ENCODE results near the gene HSPA6. TPM values are rescaled to one million over a fixed set of nuclear protein-coding genes. Genes with fewer than 3 reads are reported as not detected.
"Not testable (repeated sequence)": the region's sequence is repeated elsewhere in the genome, so short reads cannot be mapped to it uniquely, and the experiment has no call there.

HSPA6 gene
- total RNA-seq, 1 donor from 2014 or later: 0.13 TPM

GRCh38 chr1:161503394-161503748, 21.0 kb upstream of the HSPA6 start:
- DNase-seq (ENCODE audit: low read depth in 2 of 2): no peak

- DNase-seq (ENCODE audit: low read depth in 2 of 2): no peak
These were observed 18.7 kb upstream of the HSPA6 start for GRCh38 chr1:161505686-161506085.

- DNase-seq (ENCODE audit: low read depth in 2 of 2): peak; percentile 76 to 83
These were observed 17.8 kb upstream of the HSPA6 start for GRCh38 chr1:161506336-161507223.

GRCh38 chr1:161510477-161510876, 13.9 kb upstream of the HSPA6 start:
- DNase-seq (ENCODE audit: low read depth in 2 of 2): no peak

GRCh38 chr1:161511018-161511755, 13.2 kb upstream of the HSPA6 start:
- peak; percentile 19 to 61 for DNase-seq (ENCODE audit: low read depth in 2 of 2)

- no peak for DNase-seq (ENCODE audit: low read depth in 2 of 2)
These were observed 12.6 kb upstream of the HSPA6 start for GRCh38 chr1:161511756-161512060.

GRCh38 chr1:161512636-161513447, 11.5 kb upstream of the HSPA6 start:
- not testable (repeated sequence) for DNase-seq (ENCODE audit: low read depth in 2 of 2)

GRCh38 chr1:161513448-161513780, 10.9 kb upstream of the HSPA6 start:
- DNase-seq (ENCODE audit: low read depth in 2 of 2): not testable (repeated sequence)

GRCh38 chr1:161513953-161514352, 10.4 kb upstream of the HSPA6 start:
- DNase-seq (ENCODE audit: low read depth in 2 of 2): not testable (repeated sequence)

GRCh38 chr1:161523041-161523816, 1.1 kb upstream of the HSPA6 start:
- DNase-seq (ENCODE audit: low read depth in 2 of 2): not testable (repeated sequence)

GRCh38 chr1:161524742-161525291, 477 bp downstream of the HSPA6 start:
- not testable (repeated sequence) for DNase-seq (ENCODE audit: low read depth in 2 of 2)

GRCh38 chr1:161525321-161525720, 981 bp downstream of the HSPA6 start:
- not testable (repeated sequence) for DNase-seq (ENCODE audit: low read depth in 2 of 2)

- not testable (repeated sequence) for DNase-seq (ENCODE audit: low read depth in 2 of 2)
These were observed 1.6 kb downstream of the HSPA6 start for GRCh38 chr1:161525918-161526317.

GRCh38 chr1:161528550-161528949, 4.2 kb downstream of the HSPA6 start:
- DNase-seq (ENCODE audit: low read depth in 2 of 2): not testable (repeated sequence)

- not testable (repeated sequence) for DNase-seq (ENCODE audit: low read depth in 2 of 2)
These were observed 5.2 kb downstream of the HSPA6 start for GRCh38 chr1:161529463-161530104.

- DNase-seq (ENCODE audit: low read depth in 2 of 2): peak; percentile 45 to 64
These were observed 5.8 kb downstream of the HSPA6 start for GRCh38 chr1:161530158-161530557.

GRCh38 chr1:161530671-161531641, 6.6 kb downstream of the HSPA6 start:
- peak; percentile 66 to 93 for DNase-seq (ENCODE audit: low read depth in 2 of 2)

GRCh38 chr1:161531986-161532643, 7.8 kb downstream of the HSPA6 start:
- DNase-seq (ENCODE audit: low read depth in 2 of 2): no peak
